Measurements from ENCODE around the gene MYLK4. TPM values are rescaled to one million over a fixed set of nuclear protein-coding genes. Genes with fewer than 3 reads are reported as not detected.

MYLK4 gene
- total and polyA plus RNA-seq, 2 donors (not counting 1 experiment from before 2014, with no cell fraction given): 0.33 to 0.59 TPM

GRCh38 chr6:2643935-2644539 is 106.7 kb downstream of the MYLK4 start:
- H3K4me1 ChIP-seq (ENCODE audit: control insufficient read depth, extremely low read depth, insufficient read depth, low read length): no peaks in the 10 kb centered on the region
- no peak overlapping the region for H2AFZ ChIP-seq (ENCODE audit: low read length)
- TF ChIP-seq, protein P1, sequence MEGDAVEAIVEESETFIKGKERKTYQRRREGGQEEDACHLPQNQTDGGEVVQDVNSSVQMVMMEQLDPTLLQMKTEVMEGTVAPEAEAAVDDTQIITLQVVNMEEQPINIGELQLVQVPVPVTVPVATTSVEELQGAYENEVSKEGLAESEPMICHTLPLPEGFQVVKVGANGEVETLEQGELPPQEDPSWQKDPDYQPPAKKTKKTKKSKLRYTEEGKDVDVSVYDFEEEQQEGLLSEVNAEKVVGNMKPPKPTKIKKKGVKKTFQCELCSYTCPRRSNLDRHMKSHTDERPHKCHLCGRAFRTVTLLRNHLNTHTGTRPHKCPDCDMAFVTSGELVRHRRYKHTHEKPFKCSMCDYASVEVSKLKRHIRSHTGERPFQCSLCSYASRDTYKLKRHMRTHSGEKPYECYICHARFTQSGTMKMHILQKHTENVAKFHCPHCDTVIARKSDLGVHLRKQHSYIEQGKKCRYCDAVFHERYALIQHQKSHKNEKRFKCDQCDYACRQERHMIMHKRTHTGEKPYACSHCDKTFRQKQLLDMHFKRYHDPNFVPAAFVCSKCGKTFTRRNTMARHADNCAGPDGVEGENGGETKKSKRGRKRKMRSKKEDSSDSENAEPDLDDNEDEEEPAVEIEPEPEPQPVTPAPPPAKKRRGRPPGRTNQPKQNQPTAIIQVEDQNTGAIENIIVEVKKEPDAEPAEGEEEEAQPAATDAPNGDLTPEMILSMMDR (conservative IDR thresholded peaks at IDR 0.05 in 1 of 2, IDR thresholded peaks at IDR 0.05 in 1 of 2; ENCODE audit: low read depth in 1 of 2, low read length in 2 of 2): no peak
- TF ChIP-seq EZH2 (IDR thresholded peaks at IDR 0.05; ENCODE audit: low read length, missing control alignments): no peak
- no peak overlapping the region for H3K4me3 ChIP-seq (replicated peaks in 1 of 4; ENCODE audit: control extremely low read depth in 1 of 4, insufficient read depth in 1 of 4, low read depth in 3 of 4, low read length in 4 of 4)
- H3K27me3 ChIP-seq (ENCODE audit: control insufficient read depth, insufficient read depth, low read length): peaks cover 16% of the 10 kb centered on the region
- H3K79me2 ChIP-seq (ENCODE audit: control insufficient read depth, insufficient read depth, low read length): no peaks in the 10 kb centered on the region
- no peaks in the 10 kb centered on the region for H4K20me1 ChIP-seq (ENCODE audit: control insufficient read depth, extremely low read depth, insufficient read depth, low read length)
- H3K9me3 ChIP-seq (ENCODE audit: control insufficient read depth, insufficient read depth, low read depth, low read length): no peaks in the 10 kb centered on the region
- H3K9ac ChIP-seq (ENCODE audit: insufficient read depth, low read length): no peak overlapping the region
- no peak overlapping the region for H3K27ac ChIP-seq (ENCODE audit: insufficient read depth, low read length)
- no peak overlapping the region for H3K4me2 ChIP-seq (ENCODE audit: extremely low read depth, insufficient read depth, low read length)
- DNase-seq (ENCODE audit: low read depth in 2 of 2): no peak
- no peaks in the 10 kb centered on the region for H3K36me3 ChIP-seq (ENCODE audit: control insufficient read depth, insufficient read depth, low read length)

DNA sequence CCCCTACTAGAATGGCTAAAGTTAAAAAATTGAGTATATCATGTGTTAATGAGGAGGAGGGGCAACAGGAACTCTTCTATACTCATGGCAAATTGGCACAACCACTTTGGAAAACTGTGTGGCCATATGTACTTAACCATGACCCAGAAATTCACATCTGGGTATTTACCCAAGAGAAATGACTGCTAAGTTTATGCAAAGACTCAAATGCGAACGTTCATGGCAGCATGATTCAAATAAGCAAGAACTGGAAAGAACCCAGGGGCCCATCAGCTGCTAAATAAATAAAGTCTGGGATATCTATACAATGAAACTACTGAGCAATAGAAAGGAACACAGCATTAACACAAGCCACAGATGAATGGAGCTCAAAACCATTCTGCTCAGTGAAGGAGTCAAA is 107.6 kb downstream of the MYLK4 start:
- Histone ChIP-seq H3K4me1 (ENCODE audit: control insufficient read depth, extremely low read depth, insufficient read depth, low read length) (no peaks in the 10 kb centered on the region), H3K4me2 (ENCODE audit: extremely low read depth, insufficient read depth, low read length) (no peak overlapping the region), H3K9me3 (ENCODE audit: control insufficient read depth, insufficient read depth, low read depth, low read length) (no peaks in the 10 kb centered on the region), H3K4me3 (replicated peaks in 1 of 4; ENCODE audit: control extremely low read depth in 1 of 4, insufficient read depth in 1 of 4, low read depth in 3 of 4, low read length in 4 of 4) (no peak overlapping the region), H3K27ac (ENCODE audit: insufficient read depth, low read length) (no peak overlapping the region), H3K79me2 (ENCODE audit: control insufficient read depth, insufficient read depth, low read length) (no peaks in the 10 kb centered on the region), H2AFZ (ENCODE audit: low read length) (no peak overlapping the region), H3K27me3 (ENCODE audit: control insufficient read depth, insufficient read depth, low read length) (peaks cover 16% of the 10 kb centered on the region), H4K20me1 (ENCODE audit: control insufficient read depth, extremely low read depth, insufficient read depth, low read length) (no peaks in the 10 kb centered on the region), H3K36me3 (ENCODE audit: control insufficient read depth, insufficient read depth, low read length) (no peaks in the 10 kb centered on the region), H3K9ac (ENCODE audit: insufficient read depth, low read length) (no peak overlapping the region)
- TF ChIP-seq EZH2 (IDR thresholded peaks at IDR 0.05; ENCODE audit: low read length, missing control alignments): no peak
- TF ChIP-seq, protein P1 (conservative IDR thresholded peaks at IDR 0.05 in 1 of 2, IDR thresholded peaks at IDR 0.05 in 1 of 2; ENCODE audit: low read depth in 1 of 2, low read length in 2 of 2): no peak
- DNase-seq (ENCODE audit: low read depth in 2 of 2): peak in 1 of 2 donors; percentile 30

DNA sequence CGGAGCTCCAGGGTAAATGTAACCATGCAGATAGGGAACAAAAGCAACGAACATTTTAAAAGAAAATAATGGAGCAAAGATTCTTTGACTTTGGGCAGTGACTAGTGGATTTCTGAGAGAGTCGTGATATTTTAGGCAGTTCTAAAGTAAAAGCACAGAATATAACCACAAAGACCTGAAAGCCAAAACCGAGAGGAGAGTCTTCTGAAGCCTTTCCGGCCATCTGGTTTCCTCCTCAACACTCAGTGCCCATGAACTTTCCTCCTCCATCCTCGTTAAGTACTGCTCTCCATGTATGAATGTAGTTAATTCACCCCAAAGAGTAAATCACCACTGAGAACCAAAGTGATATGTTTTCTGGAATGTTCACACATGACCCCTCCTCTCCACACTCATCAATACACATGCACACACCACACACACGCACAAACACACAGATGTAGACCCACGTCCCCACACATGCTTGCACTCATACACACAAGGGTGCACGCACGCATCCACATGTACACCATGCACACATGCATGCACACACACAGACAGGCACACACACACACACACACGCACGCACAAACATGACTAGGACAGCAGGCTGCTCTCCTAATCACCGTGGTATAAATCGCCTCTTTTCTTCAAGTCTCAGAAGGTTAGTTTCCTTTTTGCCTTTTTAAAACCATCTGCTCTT is 109.5 kb downstream of the MYLK4 start:
- Histone ChIP-seq H3K4me3 (replicated peaks in 1 of 4; ENCODE audit: control extremely low read depth in 1 of 4, insufficient read depth in 1 of 4, low read depth in 3 of 4, low read length in 4 of 4) (no peak overlapping the region), H4K20me1 (ENCODE audit: control insufficient read depth, extremely low read depth, insufficient read depth, low read length) (no peaks in the 10 kb centered on the region), H3K36me3 (ENCODE audit: control insufficient read depth, insufficient read depth, low read length) (no peaks in the 10 kb centered on the region), H3K9me3 (ENCODE audit: control insufficient read depth, insufficient read depth, low read depth, low read length) (no peaks in the 10 kb centered on the region), H2AFZ (ENCODE audit: low read length) (no peak overlapping the region), H3K4me2 (ENCODE audit: extremely low read depth, insufficient read depth, low read length) (no peak overlapping the region), H3K79me2 (ENCODE audit: control insufficient read depth, insufficient read depth, low read length) (no peaks in the 10 kb centered on the region), H3K4me1 (ENCODE audit: control insufficient read depth, extremely low read depth, insufficient read depth, low read length) (no peaks in the 10 kb centered on the region), H3K27me3 (ENCODE audit: control insufficient read depth, insufficient read depth, low read length) (peaks cover 16% of the 10 kb centered on the region), H3K9ac (ENCODE audit: insufficient read depth, low read length) (no peak overlapping the region), H3K27ac (ENCODE audit: insufficient read depth, low read length) (no peak overlapping the region)
- DNase-seq (ENCODE audit: low read depth in 2 of 2): no peak
- no peak for TF ChIP-seq EZH2 (IDR thresholded peaks at IDR 0.05; ENCODE audit: low read length, missing control alignments)
- TF ChIP-seq, protein P1 (conservative IDR thresholded peaks at IDR 0.05 in 1 of 2, IDR thresholded peaks at IDR 0.05 in 1 of 2; ENCODE audit: low read depth in 1 of 2, low read length in 2 of 2): no peak
